ENCODE measurements around the gene HTRA3. TPM values are rescaled to one million over a fixed set of nuclear protein-coding genes. Genes with fewer than 3 reads are reported as not detected.

HTRA3 gene
- total and polyA plus RNA-seq, 2 experiments from 2014 or later: 6.9 to 15.7 TPM

GRCh38 chr4:8236106-8236919, 33.2 kb upstream of the HTRA3 start:
- no peak for DNase-seq (ENCODE audit: low read depth in 1 of 2, low spot score in 1 of 2)

GRCh38 chr4:8236920-8237195, 32.7 kb upstream of the HTRA3 start:
- H3K9me3 ChIP-seq (ENCODE audit: low read depth): no peaks in the 10 kb centered on the region
- no peaks in the 10 kb centered on the region for H3K27me3 ChIP-seq
- no peak overlapping the region for H3K27ac ChIP-seq
- no peak for DNase-seq (ENCODE audit: low read depth in 1 of 2, low spot score in 1 of 2)
- TF ChIP-seq CTCF (IDR thresholded peaks at IDR 0.05; ENCODE audit: low read depth, low read length): no peak
- no peaks in the 10 kb centered on the region for H3K4me1 ChIP-seq (ENCODE audit: low read depth)
- H3K36me3 ChIP-seq: no peaks in the 10 kb centered on the region
- H3K4me3 ChIP-seq: no peak overlapping the region

More at GRCh38 chr4:8236106-8236919, 33.2 kb upstream of the HTRA3 start:
- H3K27ac ChIP-seq: no peak overlapping the region
- no peaks in the 10 kb centered on the region for H3K4me1 ChIP-seq (ENCODE audit: low read depth)
- no peak overlapping the region for H3K4me3 ChIP-seq
- H3K9me3 ChIP-seq (ENCODE audit: low read depth): no peaks in the 10 kb centered on the region
- no peak for TF ChIP-seq CTCF (IDR thresholded peaks at IDR 0.05; ENCODE audit: low read depth, low read length)
- no peaks in the 10 kb centered on the region for H3K27me3 ChIP-seq
- H3K36me3 ChIP-seq: no peaks in the 10 kb centered on the region

- Histone ChIP-seq H3K4me1 (ENCODE audit: low read depth) (peaks cover under 1% of the 10 kb centered on the region), H3K27ac (no peak overlapping the region), H3K36me3 (no peaks in the 10 kb centered on the region), H3K27me3 (no peaks in the 10 kb centered on the region), H3K4me3 (no peak overlapping the region), H3K9me3 (ENCODE audit: low read depth) (no peaks in the 10 kb centered on the region)
- DNase-seq (ENCODE audit: low read depth in 1 of 2, low spot score in 1 of 2): no peak
- TF ChIP-seq CTCF (IDR thresholded peaks at IDR 0.05; ENCODE audit: low read depth, low read length): no peak
Observed at GRCh38 chr4:8237256-8237989, 32.1 kb upstream of the HTRA3 start.

- no peak for TF ChIP-seq CTCF (IDR thresholded peaks at IDR 0.05; ENCODE audit: low read depth, low read length)
Observed at GRCh38 chr4:8238036-8238511, 31.5 kb upstream of the HTRA3 start.

GRCh38 chr4:8238515-8239053, 31.0 kb upstream of the HTRA3 start:
- Histone ChIP-seq H3K36me3 (no peaks in the 10 kb centered on the region), H3K9me3 (ENCODE audit: low read depth) (no peaks in the 10 kb centered on the region), H3K27ac (no peak overlapping the region), H3K4me1 (ENCODE audit: low read depth) (peaks cover 8% of the 10 kb centered on the region), H3K27me3 (no peaks in the 10 kb centered on the region), H3K4me3 (no peak overlapping the region)
- TF ChIP-seq CTCF (IDR thresholded peaks at IDR 0.05; ENCODE audit: low read depth, low read length): peak; percentile 43
- peak in 1 of 2 donors; percentile 68 for DNase-seq (ENCODE audit: low read depth in 1 of 2, low spot score in 1 of 2)

More at GRCh38 chr4:8238036-8238511, 31.5 kb upstream of the HTRA3 start:
- Histone ChIP-seq H3K4me1 (ENCODE audit: low read depth) (peaks cover 7% of the 10 kb centered on the region), H3K9me3 (ENCODE audit: low read depth) (no peaks in the 10 kb centered on the region), H3K27ac (no peak overlapping the region), H3K36me3 (no peaks in the 10 kb centered on the region), H3K4me3 (no peak overlapping the region), H3K27me3 (no peaks in the 10 kb centered on the region)
- DNase-seq (ENCODE audit: low read depth in 1 of 2, low spot score in 1 of 2): no peak

All from cardiac muscle cell (in vitro differentiated cells and primary cell).